IMR-90 (cell line): ENCODE results near the gene TCERG1L. TPM values are rescaled to one million over a fixed set of nuclear protein-coding genes. Genes with fewer than 3 reads are reported as not detected.

Experiments
- ATAC-seq: fragments of 200-7000 bp; cut with Tn5 transposase; 2 replicates; pipeline ENCODE4 v1.9.1; 2020; ENCODE audit warnings: low read depth, mild to moderate bottlenecking, moderate library complexity
- BruUV-seq: library from RNA; stranded (reverse); fragments of 400-500 nt; replicated peaks from 2 replicates; lab custom pipeline; 2021; lab: Mats Ljungman, UMichigan
- CTCF ChIA-PET: fragments of 300-600 bp; formaldehyde crosslinking; extraction: SDS; loops from one replicate; lab custom pipeline; 2021; ENCODE audit warnings: antibody characterized with exemption; lab: Yijun Ruan, JAX
- POLR2A ChIA-PET: fragments of 300-600 bp; sonication (Branson Sonifier 250); formaldehyde crosslinking; loops from one replicate; lab custom pipeline; 2022; ENCODE audit warnings: antibody characterized with exemption; ENCODE audit not compliant: unreplicated experiment; lab: Charles Lee
- DNase-seq: peaks from one replicate; pipeline ENCODE4 v3.0.0; 2013
- H2AFZ ChIP-seq: replicated peaks from 2 replicates; pipeline ENCODE3; 2013; ENCODE audit warnings: low read length, mild to moderate bottlenecking; ENCODE audit not compliant: poor library complexity
- H2AK5ac ChIP-seq: 2 replicates; pipeline ENCODE4 v1.6.1; 2013; ENCODE audit warnings: low read depth, low read length, inconsistent platforms
- H2AK9ac ChIP-seq: replicated peaks from 2 replicates; pipeline ENCODE3; 2013; ENCODE audit warnings: mild to moderate bottlenecking, low read depth, low read length, moderate library complexity; ENCODE audit not compliant: poor library complexity
- H2BK120ac ChIP-seq: 2 replicates; pipeline ENCODE4 v1.6.1; 2013; ENCODE audit warnings: low read depth, low read length, inconsistent platforms
- H2BK15ac ChIP-seq: 3 replicates; pipeline ENCODE4 v1.6.1; 2013; ENCODE audit warnings: low read depth, low read length, inconsistent platforms
- H2BK20ac ChIP-seq: 2 replicates; pipeline ENCODE4 v1.6.1; 2013; ENCODE audit warnings: low read depth, mild to moderate bottlenecking, inconsistent platforms, low read length, moderate library complexity
- H2BK5ac ChIP-seq: 2 replicates; pipeline ENCODE4 v1.6.1; 2013; ENCODE audit warnings: mild to moderate bottlenecking, low read depth, low read length, inconsistent platforms; ENCODE audit not compliant: poor library complexity, severe bottlenecking
- H3K14ac ChIP-seq: replicated peaks from 2 replicates; pipeline ENCODE4 v1.6.1; 2013; ENCODE audit warnings: low read depth, low read length, inconsistent platforms
- H3K18ac ChIP-seq: 2 replicates; pipeline ENCODE4 v1.6.1; 2013; ENCODE audit warnings: low read depth, low read length, control low read depth
- H3K23ac ChIP-seq: 2 replicates; pipeline ENCODE4 v1.6.1; 2013; ENCODE audit warnings: low read depth, low read length, inconsistent platforms
- H3K27ac ChIP-seq: 2 replicates; pipeline ENCODE4 v1.5.1; 2013; ENCODE audit warnings: mild to moderate bottlenecking, control low read depth, low read length; ENCODE audit not compliant: insufficient read depth
- H3K27me3 ChIP-seq: 2 replicates; pipeline ENCODE4 v1.6.1; 2013; ENCODE audit warnings: low read length; ENCODE audit not compliant: control insufficient read depth, insufficient read depth
- H3K36me3 ChIP-seq: 2 replicates; pipeline ENCODE4 v1.6.1; 2013; ENCODE audit warnings: low read length, mixed read lengths; ENCODE audit not compliant: control insufficient read depth, insufficient read depth
- H3K4ac ChIP-seq: 2 replicates; pipeline ENCODE4 v1.6.1; 2013; ENCODE audit warnings: low read depth, low read length, inconsistent platforms
- H3K4me1 ChIP-seq: 2 replicates; pipeline ENCODE4 v1.6.1; 2013; ENCODE audit warnings: low read length, mixed read lengths; ENCODE audit not compliant: control insufficient read depth, insufficient read depth
- H3K4me2 ChIP-seq: 2 replicates; pipeline ENCODE4 v1.6.1; 2013; ENCODE audit warnings: low read depth, mild to moderate bottlenecking, control low read depth, low read length, moderate library complexity
- H3K4me3 ChIP-seq: 2 replicates; pipeline ENCODE4 v1.5.1; 2013; ENCODE audit warnings: low read depth, mild to moderate bottlenecking, control low read depth, low read length, moderate library complexity; ENCODE audit not compliant: insufficient read depth
- H3K56ac ChIP-seq: 2 replicates; pipeline ENCODE4 v1.6.1; 2013; ENCODE audit warnings: low read length, inconsistent platforms; ENCODE audit not compliant: insufficient read depth; ENCODE audit errors: extremely low read depth
- H3K79me1 ChIP-seq, 2 experiments: 2 replicates each; pipeline ENCODE4 v1.6.1; 2013; ENCODE audit warnings: low read length in 2 of 2, inconsistent platforms in 1 of 2, low read depth in 1 of 2
- H3K9ac ChIP-seq: 2 replicates; pipeline ENCODE4 v1.6.1; 2013; ENCODE audit warnings: low read depth, low read length, control low read depth
- H3K9me1 ChIP-seq: 2 replicates; pipeline ENCODE4 v1.6.1; 2013; ENCODE audit warnings: low read length, inconsistent platforms; ENCODE audit not compliant: insufficient read depth
- H3K9me3 ChIP-seq: 2 replicates; pipeline ENCODE4 v1.6.1; 2013; ENCODE audit warnings: low read length; ENCODE audit not compliant: control insufficient read depth, insufficient read depth
- H4K20me1 ChIP-seq: 2 replicates; pipeline ENCODE4 v1.6.1; 2013; ENCODE audit warnings: low read length, inconsistent platforms; ENCODE audit not compliant: insufficient read depth
- H4K5ac ChIP-seq: 2 replicates; pipeline ENCODE4 v1.6.1; 2013; ENCODE audit warnings: mild to moderate bottlenecking, low read depth, low read length, control low read depth
- H4K8ac ChIP-seq, 2 experiments: 2 replicates each; pipeline ENCODE4 v1.6.1; 2013; ENCODE audit warnings: low read depth in 2 of 2, low read length in 2 of 2, control low read depth in 1 of 2, inconsistent platforms in 1 of 2
- H4K91ac ChIP-seq: 2 replicates; pipeline ENCODE4 v1.6.1; 2013; ENCODE audit warnings: low read depth, low read length, inconsistent platforms; ENCODE audit not compliant: insufficient read depth
- BHLHE40 ChIP-seq: fragments of 150-350 bp; IDR thresholded peaks from 2 replicates; pipeline ENCODE4 v1.6.1; 2016; ENCODE audit warnings: mild to moderate bottlenecking, low read depth, low read length
- CEBPB ChIP-seq: IDR thresholded peaks from 2 replicates; pipeline ENCODE4 v1.6.1; 2012; ENCODE audit warnings: low read depth, low read length, improper control_type of control experiment
- CHD1 ChIP-seq: IDR thresholded peaks from 2 replicates; pipeline ENCODE4 v1.6.1; 2012; ENCODE audit warnings: low read depth, low read length, improper control_type of control experiment
- CTCF ChIP-seq: conservative IDR thresholded peaks from 2 replicates; pipeline ENCODE4 v1.5.1; 2012; ENCODE audit warnings: mild to moderate bottlenecking, low read depth, low read length, improper control_type of control experiment
- ELK1 ChIP-seq: fragments of 150-350 bp; IDR thresholded peaks from 2 replicates; pipeline ENCODE4 v1.6.1; 2016; ENCODE audit warnings: low read depth, mild to moderate bottlenecking, low read length, moderate library complexity, borderline replicate concordance
- FOS ChIP-seq: fragments of 150-350 bp; IDR thresholded peaks from 2 replicates; pipeline ENCODE4 v1.6.1; 2016; ENCODE audit warnings: low read depth, low read length
- MAFK ChIP-seq: IDR thresholded peaks from 2 replicates; pipeline ENCODE4 v1.6.1; 2012; ENCODE audit warnings: low read depth, low read length, improper control_type of control experiment
- MAZ ChIP-seq: IDR thresholded peaks from 2 replicates; pipeline ENCODE4 v1.6.1; 2012; ENCODE audit warnings: low read depth, mild to moderate bottlenecking, low read length, improper control_type of control experiment, moderate library complexity, borderline replicate concordance
- MXI1 ChIP-seq: IDR thresholded peaks from 2 replicates; pipeline ENCODE4 v1.6.1; 2012; ENCODE audit warnings: low read depth, mild to moderate bottlenecking, low read length, moderate library complexity, borderline replicate concordance
- NFE2L2 ChIP-seq: fragments of 150-350 bp; IDR thresholded peaks from 2 replicates; pipeline ENCODE4 v1.6.1; 2016; ENCODE audit warnings: low read depth, mild to moderate bottlenecking, low read length
- POLR2A ChIP-seq: IDR thresholded peaks from 2 replicates; pipeline ENCODE4 v1.6.1; 2012; ENCODE audit warnings: mild to moderate bottlenecking, low read depth, low read length
- RAD21 ChIP-seq: IDR thresholded peaks from 2 replicates; pipeline ENCODE4 v1.6.1; 2012; ENCODE audit warnings: low read length, improper control_type of control experiment
- RCOR1 ChIP-seq: IDR thresholded peaks from 2 replicates; pipeline ENCODE4 v1.6.1; 2012; ENCODE audit warnings: mild to moderate bottlenecking, low read length, improper control_type of control experiment; ENCODE audit not compliant: insufficient replicate concordance
- RFX5 ChIP-seq: IDR thresholded peaks from 2 replicates; pipeline ENCODE4 v1.8.0; 2012; ENCODE audit warnings: low read depth, mild to moderate bottlenecking, low read length, moderate library complexity
- SMC3 ChIP-seq: fragments of 150-350 bp; IDR thresholded peaks from 2 replicates; pipeline ENCODE4 v1.6.1; 2016; ENCODE audit warnings: low read depth, mild to moderate bottlenecking, antibody characterized with exemption, low read length, moderate library complexity
- USF2 ChIP-seq: fragments of 150-350 bp; IDR thresholded peaks from 2 replicates; pipeline ENCODE4 v1.6.1; 2017; ENCODE audit warnings: mild to moderate bottlenecking, antibody characterized with exemption, low read length, low read depth
- WGBS, 2 experiments: methylation state at CpG; one replicate each; pipeline versions ENCODE4 v1.1.5 to v1.1.7; 2013; ENCODE audit warnings: missing lambda C conversion rate in 2 of 2; ENCODE audit not compliant: insufficient read length in 1 of 2; ENCODE audit errors: extremely low coverage in 2 of 2; 5-methylcytosine and 5-hydroxymethylcytosine counted together
- dilution Hi-C: fragments of 300-500 bp; cut with HindIII; formaldehyde crosslinking; loops from one replicate; pipeline ENCODE4 v1.14.3; 2018; ENCODE audit warnings: low sequenced_read_pairs; ENCODE audit not compliant: unreplicated experiment
- in situ Hi-C: fragments of 300-500 bp; cut with MboI; formaldehyde crosslinking; loops from 3 replicates; pipeline ENCODE4 v1.14.3; 2019; ENCODE audit warnings: low sequenced_read_pairs, inconsistent platforms, mixed read lengths
- intact Hi-C: fragments of 100-400 bp; cut with micrococcal nuclease; formaldehyde crosslinking; loops from 2 replicates; pipeline ENCODE4 v1.10.0; 2022
- polyA plus RNA-seq, 3 experiments: library from polyadenylated mRNA; depleted of rRNA; stranded (reverse); fragments of >200 nt; gene quantifications; 2 replicates each; pipeline ENCODE4 v1.2.3, GENCODE V29; 2012; ENCODE audit warnings: low replicate concordance in 1 of 3
- total RNA-seq: library from RNA; depleted of rRNA; stranded (reverse); fragments of >200 nt; gene quantifications from 2 replicates; pipeline ENCODE4 v1.2.3, GENCODE V29; 2012

TCERG1L gene
- total and polyA plus RNA-seq, 2 of the 4 experiments (the other 2 are of a cell fraction): not detected

- Histone ChIP-seq H4K91ac (no peak overlapping the region), H4K5ac (no peak overlapping the region), H2BK20ac (no peak overlapping the region), H2AFZ (no peak overlapping the region), H3K27ac (no peak overlapping the region), H2AK5ac (no peak overlapping the region), H3K9ac (no peak overlapping the region), H3K36me3 (no peaks in the 10 kb centered on the region), H2BK5ac (no peak overlapping the region), H2AK9ac (no peak overlapping the region), H3K9me1 (no peaks in the 10 kb centered on the region), H3K27me3 (no peaks in the 10 kb centered on the region), H3K79me1 (no peaks in the 10 kb centered on the region), H3K9me3 (peaks cover 57% of the 10 kb centered on the region), H3K4ac (no peak overlapping the region), H3K4me1 (no peaks in the 10 kb centered on the region), H2BK120ac (no peak overlapping the region), H3K18ac (no peak overlapping the region), H3K23ac (no peak overlapping the region), H3K4me2 (no peak overlapping the region), H3K56ac (no peak overlapping the region), H4K8ac (no peak overlapping the region), H3K14ac (no peak overlapping the region), H2BK15ac (no peak overlapping the region), H4K20me1 (no peaks in the 10 kb centered on the region), H3K4me3 (no peak overlapping the region)
- dilution Hi-C loops (no loop called here), intact Hi-C loops (no loop called here), in situ Hi-C loops (no loop called here)
- BruUV-seq: no TSS peak
- POLR2A ChIA-PET: no interaction called here
- CTCF ChIA-PET: no interaction called here
- ATAC-seq (no peak), DNase-seq (no peak)
- WGBS, 2 experiments: no CpG with 5 or more reads among the region's 9 CpGs
- no peak for TF ChIP-seq MAZ
- no peak for TF ChIP-seq CEBPB
- no peak for TF ChIP-seq RCOR1
- no peak for TF ChIP-seq POLR2A
- TF ChIP-seq CHD1: no peak
- no peak for TF ChIP-seq MXI1
- no peak for TF ChIP-seq SMC3
- no peak for TF ChIP-seq MAFK
- no peak for TF ChIP-seq RAD21
- TF ChIP-seq BHLHE40: no peak
- TF ChIP-seq ELK1: no peak
- TF ChIP-seq FOS: no peak
- no peak for TF ChIP-seq USF2
- no peak for TF ChIP-seq NFE2L2
- no peak for TF ChIP-seq RFX5
- TF ChIP-seq CTCF: no peak
These were observed 53.3 kb downstream of the TCERG1L start for GRCh38 chr10:131258256-131258655.
